Renal pelvis (tissue), 12 donors: ENCODE results near the gene CST8. TPM values are rescaled to one million over a fixed set of nuclear protein-coding genes. Genes with fewer than 3 reads are reported as not detected.
"Not testable (repeated sequence)": the region's sequence is repeated elsewhere in the genome, so short reads cannot be mapped to it uniquely, and the experiment has no call there.

Source experiments
- DNase-seq: peaks from one replicate; pipeline ENCODE4 v3.0.0-alpha.2; 2013
- long read RNA-seq, 16 experiments: transcript quantifications; one replicate each; lab custom pipeline, GENCODE V29; 2026
- polyA plus RNA-seq, 3 donors: library from polyadenylated mRNA; unstranded; fragments of 120-200 nt; gene quantifications; one replicate each; pipeline ENCODE4 v1.2.1, GENCODE V29; 2013; ENCODE audit not compliant: insufficient read length in 3 of 3

Gene CST8, protein sequence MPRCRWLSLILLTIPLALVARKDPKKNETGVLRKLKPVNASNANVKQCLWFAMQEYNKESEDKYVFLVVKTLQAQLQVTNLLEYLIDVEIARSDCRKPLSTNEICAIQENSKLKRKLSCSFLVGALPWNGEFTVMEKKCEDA
- polyA plus RNA-seq, result not detected
- long read RNA-seq, donor 1, result 0 reads
- long read RNA-seq, donor 2, result 0 reads
- long read RNA-seq, donor 3, result 0 reads
- long read RNA-seq, donor 4, result 0 reads
- long read RNA-seq, donor 5, result 0 reads
- long read RNA-seq, donor 6, result 0 reads
- long read RNA-seq, donor 7, result 0 reads
- long read RNA-seq, donor 8, result 0 reads
- long read RNA-seq, donor 9, result 0 reads
- long read RNA-seq, donor 10, result 0 reads
- long read RNA-seq, donor 11, result 0 reads
- long read RNA-seq, donor 12, result 0 reads
- long read RNA-seq, donor 13, result 0 reads
- long read RNA-seq, donor 14, result 0 reads
- long read RNA-seq, donor 15, result 0 reads
- long read RNA-seq, donor 16, result 0 reads

DNA sequence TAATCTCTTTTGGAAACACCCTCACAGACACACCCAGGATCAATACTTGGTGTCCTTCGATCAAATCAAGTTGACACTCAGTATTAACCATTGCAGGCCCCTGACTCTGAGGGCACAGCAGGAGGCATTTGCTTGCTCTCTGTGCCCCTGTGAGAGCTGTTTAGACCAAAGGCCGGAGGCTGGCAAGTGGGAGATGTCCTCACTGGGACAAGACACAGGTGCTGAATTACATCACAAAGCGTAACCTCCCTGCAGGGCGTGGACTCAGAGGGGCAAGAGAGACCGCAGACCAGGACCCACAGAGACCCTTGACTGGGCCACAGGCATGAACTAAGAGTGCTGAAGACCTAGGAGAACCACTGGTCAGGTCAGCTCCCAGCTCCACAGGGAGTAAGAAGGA is at the start of gene CST8:
Gene CST8, plus strand, starts transcription at position 301 of the 400 bp plus-strand sequence. CDS start 551 bp downstream, outside the sequence.
- no peak for DNase-seq

DNA sequence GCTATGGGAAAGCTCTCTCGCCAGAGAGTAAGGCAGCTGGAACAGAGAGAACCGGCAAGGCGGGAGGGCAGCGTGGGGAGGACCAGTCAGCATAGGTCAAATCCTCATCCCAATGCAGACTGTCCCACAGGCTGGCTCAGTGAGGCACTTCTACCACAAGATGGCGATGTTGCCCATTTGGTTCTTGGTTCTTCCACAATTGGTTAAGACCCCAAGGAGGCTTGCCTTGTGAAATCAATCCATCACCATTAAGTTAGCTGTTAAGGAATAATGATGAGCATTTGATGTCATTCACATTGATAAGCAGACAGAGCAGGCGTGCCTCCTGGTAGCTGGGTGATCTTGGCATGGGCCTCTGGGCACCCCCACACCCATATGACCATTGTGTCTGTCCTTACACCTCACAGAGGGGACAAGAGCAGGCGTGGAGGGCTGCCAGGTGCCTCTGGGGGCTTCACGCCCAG is 49.0 kb upstream of the CST8 start:
- peak; percentile 73 for DNase-seq

DNA sequence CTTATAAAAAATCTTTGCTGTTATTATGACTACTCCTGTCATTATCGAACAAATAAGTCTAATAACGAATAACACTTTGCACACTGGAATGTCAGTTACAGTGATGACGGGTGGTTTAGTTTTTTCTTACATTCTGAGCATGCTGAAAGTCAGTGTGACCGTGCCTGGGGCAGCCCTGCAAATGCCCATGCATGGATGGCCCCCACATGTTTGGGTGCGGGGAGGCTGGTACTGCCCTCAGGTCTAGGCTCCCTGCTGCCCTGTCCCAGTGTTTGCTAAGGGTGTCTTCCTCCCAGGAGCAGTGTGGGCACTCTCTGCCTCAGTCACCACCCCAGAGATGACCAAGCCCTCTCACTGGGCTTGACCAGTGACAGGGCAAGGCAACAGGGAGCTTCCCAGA is 48.5 kb upstream of the CST8 start:
- DNase-seq, result no peak

DNA sequence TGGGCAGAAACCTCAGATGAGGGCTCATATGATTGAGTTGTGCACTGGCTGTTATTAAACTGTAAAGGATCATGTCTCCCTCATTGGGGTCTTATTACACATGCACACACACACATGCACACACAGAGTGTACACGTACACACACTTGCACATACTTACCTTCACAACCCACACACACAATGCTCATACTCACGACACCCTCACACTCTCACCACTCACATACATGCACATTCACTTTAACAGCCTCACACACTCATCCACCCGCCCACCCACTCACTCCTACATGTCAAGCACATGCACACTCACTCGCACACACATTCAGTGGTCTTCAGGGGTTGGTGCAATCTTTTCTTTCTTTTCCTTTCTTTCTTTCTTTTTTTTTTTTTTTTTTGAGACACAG is 46.1 kb upstream of the CST8 start:
- no peak for DNase-seq

DNA sequence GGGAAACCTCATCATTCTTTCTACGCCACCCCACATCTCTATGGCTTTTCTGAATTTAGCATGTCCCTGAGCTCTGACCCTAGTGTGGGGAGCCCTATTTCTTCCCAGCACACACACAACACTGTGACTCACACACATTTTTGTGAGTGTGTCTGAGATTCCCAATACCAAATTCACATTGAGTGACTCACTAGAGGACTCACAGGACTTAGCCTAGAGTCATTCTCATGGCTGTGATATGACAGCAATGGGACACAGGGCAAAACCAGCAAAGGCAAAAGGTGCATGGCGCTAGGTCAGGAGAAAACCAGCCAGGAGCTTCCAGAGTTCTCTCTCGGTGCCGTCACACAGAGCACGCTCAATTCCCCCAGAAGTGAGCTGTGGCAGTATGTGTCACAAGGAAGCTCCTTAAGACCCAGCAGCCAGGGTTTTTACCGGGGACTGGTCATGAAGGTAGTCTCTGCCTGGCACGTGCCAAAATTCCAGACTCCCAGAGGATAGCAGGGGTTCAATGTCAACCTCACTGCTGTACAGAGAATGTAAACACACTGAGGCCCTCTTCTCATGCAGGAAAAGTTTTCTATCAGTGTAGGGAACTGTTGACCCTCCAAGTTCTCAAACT is 45.2 kb upstream of the CST8 start:
- no peak for DNase-seq

DNA sequence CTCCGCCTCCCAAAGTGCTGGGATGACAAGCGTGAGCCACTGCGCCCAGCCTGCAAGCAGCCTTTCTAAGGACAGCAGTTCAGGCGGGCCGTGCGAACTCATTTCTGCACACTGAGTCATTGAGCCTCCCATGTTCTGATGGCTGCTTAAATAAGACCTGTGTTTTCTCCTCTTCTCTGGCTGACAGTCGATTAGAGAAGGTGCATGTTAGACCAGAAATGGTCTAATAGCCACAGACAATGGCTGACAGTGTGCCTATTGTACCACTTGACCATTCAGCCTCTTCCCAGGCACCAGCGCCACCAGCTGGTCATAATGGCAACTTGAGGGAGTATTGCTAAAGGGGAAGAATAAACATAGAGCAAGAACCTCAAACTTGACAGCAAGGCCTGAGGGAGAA is 44.4 kb upstream of the CST8 start:
- DNase-seq, result no peak

DNA sequence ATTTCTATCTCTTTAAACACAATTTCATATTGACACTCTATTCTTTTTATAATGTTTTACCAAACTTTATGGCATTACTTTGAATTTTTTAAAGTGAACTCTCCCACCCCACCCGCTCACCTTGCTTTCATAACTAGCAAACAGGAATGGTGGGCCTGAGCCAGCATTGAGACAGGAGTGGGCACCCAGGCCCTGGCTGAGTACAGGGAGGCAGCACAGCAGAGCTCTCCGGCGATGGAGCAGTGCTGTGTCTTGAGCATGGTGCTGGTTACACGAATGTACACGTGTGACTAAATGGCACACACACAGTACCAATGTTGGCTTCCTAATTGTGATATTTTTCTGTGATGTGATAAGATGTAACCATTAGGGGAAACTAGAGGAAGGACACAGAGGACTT is 42.8 kb upstream of the CST8 start:
- no peak for DNase-seq

DNA sequence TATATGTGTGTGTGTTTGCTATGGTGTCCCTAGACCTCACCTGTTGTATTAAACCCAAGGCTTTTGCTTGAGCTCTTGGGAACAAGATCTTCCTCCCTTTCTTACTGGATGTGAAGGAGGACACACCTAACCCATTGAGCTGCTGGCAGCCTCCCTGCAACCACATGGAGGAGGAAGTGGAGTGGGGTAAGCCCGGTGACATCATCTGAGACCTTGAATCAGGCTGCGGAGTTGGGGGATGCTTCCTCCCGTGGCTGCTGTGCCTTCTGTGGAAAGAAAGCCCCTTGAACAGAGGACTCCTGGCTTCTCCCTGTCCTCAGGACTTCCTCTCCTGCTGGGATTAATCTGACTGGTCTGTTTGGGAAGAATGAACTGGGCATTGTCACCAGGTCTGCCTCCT is 41.5 kb upstream of the CST8 start:
- no peak for DNase-seq

DNA sequence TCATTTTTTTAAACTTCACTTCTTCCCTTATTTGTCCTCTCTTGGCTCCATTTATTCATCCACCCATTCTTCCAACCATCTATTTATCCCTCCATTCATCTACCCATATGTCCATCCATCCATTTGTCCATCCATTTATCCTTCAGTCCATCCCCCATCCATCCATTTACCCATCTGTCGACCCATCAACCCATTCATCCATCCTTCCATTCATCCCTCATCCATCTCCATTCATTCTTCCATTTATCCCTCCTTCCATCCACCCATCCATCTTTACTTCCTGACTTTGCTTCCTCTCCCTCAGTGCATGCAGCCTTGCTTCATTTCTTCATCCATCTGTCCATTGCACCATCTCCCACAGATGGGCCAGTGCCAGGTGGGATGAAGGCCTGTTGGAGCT is 40.0 kb upstream of the CST8 start:
- DNase-seq, result no peak

DNA sequence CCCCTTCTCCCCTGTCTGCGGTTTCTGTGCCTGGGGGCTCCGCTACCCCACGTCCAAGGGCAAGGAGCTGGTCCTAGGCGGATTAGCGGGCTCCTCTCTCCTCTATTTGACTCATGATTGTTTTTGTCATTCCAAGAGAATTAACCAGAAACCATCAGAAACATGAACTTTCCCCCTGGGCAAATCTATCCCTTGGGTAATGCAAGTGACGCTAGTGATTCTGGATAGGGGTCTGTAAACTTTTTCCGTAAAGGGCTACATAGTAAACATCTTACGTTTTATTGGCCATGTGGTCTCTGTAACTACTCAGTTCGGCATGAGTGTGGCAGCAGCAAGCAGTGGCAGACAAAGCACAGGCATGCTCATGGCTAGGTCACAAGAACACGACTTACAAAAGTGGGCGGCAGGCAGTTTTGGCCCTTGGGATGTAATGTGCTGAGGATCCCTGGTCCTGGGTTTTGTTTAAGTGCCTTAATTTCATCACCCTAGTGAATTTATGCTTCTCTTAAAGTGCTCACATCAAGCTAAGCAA is 38.9 kb upstream of the CST8 start:
- no peak for DNase-seq

DNA sequence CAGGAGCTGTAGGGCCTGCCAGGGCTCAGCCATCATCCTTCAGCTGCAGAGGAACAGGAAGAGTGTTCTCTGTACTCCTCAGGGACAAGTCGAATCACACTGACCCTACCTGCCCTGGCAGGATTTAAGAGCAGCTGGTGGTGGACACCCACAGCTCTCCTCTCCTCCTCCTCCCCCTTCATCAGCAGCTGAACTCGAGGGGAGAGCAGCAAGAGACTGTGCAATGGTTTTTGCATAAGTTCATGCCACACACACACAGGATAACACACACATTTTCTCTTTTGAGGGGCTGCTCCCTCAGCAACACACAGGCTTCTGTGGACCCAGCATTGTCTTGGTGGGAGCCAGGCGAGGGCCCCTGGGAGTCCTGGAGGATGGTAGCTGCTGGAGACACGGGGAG is 38.1 kb upstream of the CST8 start, which contains the start of gene CST11:
Gene CST11, minus strand, starts transcription at position 101 of the 400 bp plus-strand sequence. Its CDS starts 65 bp downstream, at position 36.
- DNase-seq, result no peak

DNA sequence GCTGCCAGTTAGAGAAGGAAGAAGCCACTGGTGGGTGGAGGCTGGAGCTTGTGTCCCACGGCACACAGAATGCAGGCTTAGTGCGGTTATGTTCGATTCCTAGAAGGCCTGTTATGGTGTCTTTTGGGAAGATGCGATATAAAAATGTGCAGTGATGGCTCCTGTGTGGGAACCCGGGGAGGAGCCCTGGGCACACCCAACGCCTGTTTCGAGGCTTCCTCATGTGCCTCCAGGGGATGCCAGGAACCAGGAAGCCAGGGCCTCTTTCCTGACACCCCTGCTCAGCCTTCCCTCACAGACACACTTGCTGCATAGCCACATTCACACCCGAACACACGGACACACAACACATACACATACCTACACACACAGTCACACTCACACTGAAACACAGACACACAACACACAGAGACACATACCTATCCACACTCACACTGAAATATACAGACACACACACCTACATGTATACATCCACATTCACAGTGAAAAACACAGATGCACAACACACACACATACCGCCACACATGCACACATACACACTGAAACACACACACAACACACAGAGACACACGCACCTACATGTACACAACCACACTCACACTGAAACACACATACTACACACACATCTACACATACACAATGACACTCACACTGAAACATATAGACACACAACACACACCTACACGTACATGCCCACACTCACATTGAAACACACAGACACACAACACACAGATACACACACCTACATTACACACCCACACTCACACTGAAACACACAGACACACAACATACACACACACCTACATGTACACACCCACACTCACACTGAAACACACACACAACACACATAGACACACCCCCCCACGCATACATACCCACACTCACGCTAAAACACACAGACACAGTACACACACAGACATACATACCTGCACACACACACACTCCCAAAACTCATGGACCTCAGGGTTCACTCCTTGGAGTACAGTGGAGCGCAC is 37.1 kb upstream of the CST8 start:
- no peak for DNase-seq

DNA sequence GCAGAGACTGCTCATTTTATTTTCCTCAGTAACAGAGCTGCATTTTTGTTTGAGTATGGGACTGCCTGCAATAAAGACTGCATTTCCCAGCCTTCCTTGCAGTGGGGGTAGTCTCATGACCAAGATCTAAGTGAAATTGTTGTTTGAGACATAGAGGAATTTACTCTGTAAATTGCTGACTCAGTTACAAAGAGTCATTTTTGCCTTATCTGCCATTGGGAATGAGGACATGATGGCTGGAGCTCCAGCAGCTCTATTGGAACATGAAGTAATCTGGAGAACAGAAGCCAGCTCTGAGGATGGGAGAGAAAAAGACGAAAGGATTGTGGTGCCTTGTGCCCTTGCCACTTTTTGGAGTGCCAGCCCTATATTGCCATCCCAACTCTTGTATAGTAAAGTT is 36.1 kb upstream of the CST8 start:
- no peak for DNase-seq

DNA sequence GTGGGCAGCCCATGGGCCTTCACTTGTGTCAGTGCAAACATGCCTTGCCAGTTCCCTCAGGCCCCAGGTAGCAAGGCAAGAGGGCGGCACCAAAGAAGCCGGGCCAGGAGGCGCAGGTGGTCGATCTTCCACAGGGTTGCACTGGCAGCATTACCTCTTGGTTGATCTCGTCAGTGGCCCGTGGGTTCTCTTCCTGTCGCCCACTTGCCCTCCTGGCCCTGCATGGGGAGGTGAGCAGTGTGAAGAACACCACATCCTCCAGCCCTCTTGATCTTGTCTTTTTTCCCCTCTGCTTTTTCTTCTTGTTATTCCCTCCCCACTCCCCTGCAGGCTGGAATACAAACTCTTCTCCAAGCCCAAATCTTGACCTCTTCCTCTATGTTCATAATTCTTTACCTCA is 35.3 kb upstream of the CST8 start:
- DNase-seq, result no peak

DNA sequence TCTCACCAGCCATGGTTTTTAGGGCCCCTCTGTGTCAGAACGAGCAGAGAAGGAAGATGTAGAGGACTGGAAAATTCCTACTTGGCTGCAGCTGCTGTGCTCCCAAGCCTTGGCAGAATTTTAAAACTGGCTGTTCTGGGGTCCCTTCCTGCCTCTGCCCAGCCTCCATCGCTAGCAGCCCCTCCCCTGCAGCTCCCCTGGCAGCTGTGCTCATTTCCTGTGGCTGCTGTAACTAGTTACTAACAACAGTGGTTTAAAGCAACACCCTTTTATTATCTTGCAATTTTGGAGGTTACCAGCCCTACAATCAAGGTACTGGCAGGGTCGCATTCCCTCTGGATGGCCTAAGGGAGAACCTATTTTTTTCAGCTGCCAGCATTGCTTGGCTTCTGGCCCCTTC is 34.5 kb upstream of the CST8 start:
- no peak for DNase-seq

DNA sequence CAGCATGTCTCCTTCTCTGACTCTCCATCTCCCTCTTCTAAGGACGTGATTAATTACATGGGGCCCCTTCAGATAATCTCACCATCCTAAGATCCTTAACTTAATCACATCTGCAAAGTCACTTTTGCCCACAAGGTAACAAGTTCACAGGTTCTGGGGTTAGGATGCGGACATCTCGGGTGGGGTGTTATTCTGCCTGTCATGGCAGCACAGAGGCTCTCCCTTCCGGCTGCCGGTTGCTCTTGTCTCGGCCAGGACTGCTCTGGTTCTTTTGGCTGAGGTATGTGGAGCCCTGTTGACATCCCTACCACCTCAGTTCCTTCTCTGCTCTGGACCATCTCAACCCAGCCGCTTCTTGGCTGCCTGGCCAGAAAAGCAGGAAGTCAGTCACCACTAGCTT is 34.0 kb upstream of the CST8 start:
- no peak for DNase-seq

DNA sequence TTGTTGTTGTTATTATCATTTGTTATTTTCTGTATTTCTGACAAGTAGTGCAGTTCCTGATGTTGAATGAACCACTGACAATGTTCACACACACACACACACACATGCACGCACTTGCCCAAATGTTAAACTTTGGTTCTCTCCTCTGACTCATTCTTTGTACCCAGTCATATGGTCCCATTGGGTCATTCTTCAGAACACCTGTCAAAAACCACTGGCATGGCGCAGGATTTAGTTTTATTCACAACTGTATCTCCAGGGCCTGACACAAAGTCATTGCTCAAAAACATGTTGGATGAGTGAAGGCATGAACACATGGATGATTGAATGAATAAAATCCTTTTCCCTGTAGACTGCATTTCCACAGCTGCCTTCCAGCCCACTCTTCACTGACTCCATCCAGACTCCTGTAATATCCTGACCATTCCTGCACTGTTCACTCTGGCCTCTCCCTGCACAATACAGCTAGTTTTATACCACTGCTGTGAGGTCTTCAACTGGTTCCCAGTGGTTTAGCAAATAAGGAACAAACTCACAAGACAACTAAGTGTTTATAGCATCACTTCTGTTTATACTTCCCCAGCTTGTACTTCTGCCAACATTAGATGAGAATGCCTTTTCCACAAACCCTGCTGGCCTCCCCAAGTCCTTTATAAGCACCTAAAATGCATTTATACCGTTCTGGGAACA is 31.3 kb upstream of the CST8 start:
- no peak for DNase-seq

DNA sequence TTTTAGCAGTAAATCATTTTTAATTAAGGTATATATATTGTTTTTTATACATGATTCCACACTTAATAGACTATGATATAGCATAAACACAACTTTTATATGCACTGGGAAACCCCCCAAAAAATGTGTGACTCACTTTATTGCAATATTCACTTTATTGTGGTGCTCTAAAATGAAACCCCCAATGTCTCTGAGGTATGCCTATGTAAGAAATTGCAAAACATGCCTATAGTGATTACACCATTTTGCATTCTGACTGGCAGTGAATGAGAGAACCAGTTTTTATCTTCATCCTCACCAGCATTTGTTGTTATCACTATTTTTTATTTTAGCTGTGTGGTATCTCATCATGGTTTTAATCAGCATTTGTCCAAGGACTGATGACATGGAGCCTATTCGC is 29.7 kb upstream of the CST8 start:
- no peak for DNase-seq

DNA sequence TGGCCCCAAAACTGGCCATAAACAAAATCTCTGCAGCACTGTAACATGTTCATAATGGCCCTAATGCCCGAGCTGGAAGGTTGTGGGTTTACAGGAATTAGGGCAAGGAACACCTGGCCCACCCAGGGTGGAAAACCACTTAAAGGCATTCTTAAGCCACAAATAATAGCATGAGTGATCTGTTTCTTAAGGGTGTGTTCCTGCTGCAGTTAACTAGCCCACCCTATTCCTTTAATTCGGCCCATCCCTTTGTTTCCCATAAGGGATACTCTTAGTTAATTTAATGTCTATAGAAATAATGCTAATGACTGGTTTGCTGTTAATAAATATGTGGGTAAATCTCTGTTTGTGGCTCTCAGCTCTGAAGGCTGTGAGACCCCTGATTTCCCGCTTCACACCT is 24.0 kb upstream of the CST8 start:
- not testable (repeated sequence) for DNase-seq

DNA sequence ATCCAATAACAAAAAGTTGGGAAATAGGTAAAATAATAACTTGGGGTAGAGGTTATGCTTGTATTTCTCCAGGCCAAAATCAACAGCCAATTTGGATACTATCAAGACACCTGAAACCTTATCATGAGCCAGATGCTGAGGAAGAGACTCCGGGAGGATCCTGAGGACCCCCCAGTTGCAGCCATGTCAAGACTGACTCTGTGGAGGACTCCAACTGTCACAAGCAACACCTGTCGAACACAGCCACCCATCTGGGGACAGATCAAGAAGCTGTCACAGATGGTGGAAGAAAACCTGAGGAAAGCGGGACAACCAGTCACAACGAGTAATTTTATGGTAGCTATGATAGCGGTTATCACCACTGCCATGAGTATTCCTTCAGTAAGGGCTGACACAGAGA is 18.6 kb upstream of the CST8 start:
- DNase-seq, result not testable (repeated sequence)

DNA sequence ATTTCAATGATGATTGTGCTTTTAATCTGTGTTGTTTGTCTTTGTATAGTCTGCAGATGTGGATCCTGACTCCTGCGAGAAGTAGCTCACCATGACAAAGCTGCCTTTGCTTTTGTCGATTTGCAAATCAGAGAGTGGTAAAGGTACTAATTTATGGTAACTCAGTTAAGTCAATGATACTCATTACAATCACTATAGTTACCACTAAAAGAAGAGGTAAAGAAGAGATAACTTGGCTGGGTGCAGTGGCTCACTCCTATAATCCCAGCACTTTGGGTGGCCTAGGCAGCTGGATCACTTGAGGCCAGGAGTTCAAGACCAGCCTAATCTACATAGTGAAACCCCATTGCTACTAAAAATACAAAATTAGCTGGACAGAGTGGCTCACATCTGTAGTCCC is 17.6 kb upstream of the CST8 start:
- DNase-seq, result not testable (repeated sequence)
